ENCODE results near the gene HOOK1.

DNA sequence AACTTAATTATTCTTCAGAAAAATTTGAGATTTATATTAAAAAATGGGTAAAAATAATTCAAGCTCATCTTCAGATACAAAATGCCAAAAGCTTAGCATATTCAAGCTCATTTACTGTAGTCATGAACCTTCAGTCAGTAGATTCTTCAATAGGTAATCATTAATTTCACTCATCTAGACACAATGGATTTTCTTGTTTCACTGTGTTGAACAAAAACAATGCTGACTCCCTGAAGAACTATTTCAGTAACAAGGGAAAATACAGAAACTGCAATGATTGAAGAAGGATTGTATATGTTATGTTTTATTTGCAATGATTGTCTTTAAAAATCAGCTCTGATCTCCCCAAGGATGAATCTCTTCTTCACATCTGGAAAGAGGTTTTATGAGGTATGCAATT is 9.2 kb upstream of the HOOK1 start:
- TF ChIP-seq, protein P1, sequence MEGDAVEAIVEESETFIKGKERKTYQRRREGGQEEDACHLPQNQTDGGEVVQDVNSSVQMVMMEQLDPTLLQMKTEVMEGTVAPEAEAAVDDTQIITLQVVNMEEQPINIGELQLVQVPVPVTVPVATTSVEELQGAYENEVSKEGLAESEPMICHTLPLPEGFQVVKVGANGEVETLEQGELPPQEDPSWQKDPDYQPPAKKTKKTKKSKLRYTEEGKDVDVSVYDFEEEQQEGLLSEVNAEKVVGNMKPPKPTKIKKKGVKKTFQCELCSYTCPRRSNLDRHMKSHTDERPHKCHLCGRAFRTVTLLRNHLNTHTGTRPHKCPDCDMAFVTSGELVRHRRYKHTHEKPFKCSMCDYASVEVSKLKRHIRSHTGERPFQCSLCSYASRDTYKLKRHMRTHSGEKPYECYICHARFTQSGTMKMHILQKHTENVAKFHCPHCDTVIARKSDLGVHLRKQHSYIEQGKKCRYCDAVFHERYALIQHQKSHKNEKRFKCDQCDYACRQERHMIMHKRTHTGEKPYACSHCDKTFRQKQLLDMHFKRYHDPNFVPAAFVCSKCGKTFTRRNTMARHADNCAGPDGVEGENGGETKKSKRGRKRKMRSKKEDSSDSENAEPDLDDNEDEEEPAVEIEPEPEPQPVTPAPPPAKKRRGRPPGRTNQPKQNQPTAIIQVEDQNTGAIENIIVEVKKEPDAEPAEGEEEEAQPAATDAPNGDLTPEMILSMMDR (IDR thresholded peaks at IDR 0.05), result no peak
- no peak for TF ChIP-seq POLR2A (IDR thresholded peaks at IDR 0.05)
